WTC11 (cell line): ENCODE measurements around the gene CAV3. TPM values are rescaled to one million over a fixed set of nuclear protein-coding genes. Genes with fewer than 3 reads are reported as not detected.

ENCODE experiments used
- ATAC-seq: fragments of 200-7000 bp; cut with Tn5 transposase; 2 replicates; pipeline ENCODE4 v1.10.0; 2021; ENCODE audit warnings: mild to moderate bottlenecking, moderate library complexity
- CTCF ChIA-PET: fragments of 300-600 bp; sonication (Branson Sonifier 250); formaldehyde crosslinking; loops from one replicate; lab custom pipeline; 2021; ENCODE audit warnings: antibody characterized with exemption; lab: Charles Lee
- POLR2A ChIA-PET: fragments of 350-600 bp; sonication (Branson Sonifier 250); formaldehyde crosslinking; loops from one replicate; lab custom pipeline; 2021; ENCODE audit warnings: antibody characterized with exemption; lab: Charles Lee
- DNase-seq: peaks from one replicate; pipeline ENCODE4 v3.0.0; 2021; ENCODE audit warnings: low spot score
- H3K27ac Mint-ChIP-seq: 2 replicates; pipeline ENCODE4 v1.8.0; 2021; ENCODE audit warnings: mixed read lengths
- H3K27me3 Mint-ChIP-seq: 2 replicates; pipeline ENCODE4 v1.8.0; 2021; ENCODE audit warnings: low read depth, mild to moderate bottlenecking, moderate library complexity, mixed read lengths
- H3K36me3 Mint-ChIP-seq: 2 replicates; pipeline ENCODE4 v1.8.0; 2021; ENCODE audit warnings: mixed read lengths
- H3K4me1 Mint-ChIP-seq: 2 replicates; pipeline ENCODE4 v1.8.0; 2022; ENCODE audit warnings: mixed read lengths
- H3K4me3 Mint-ChIP-seq: 2 replicates; pipeline ENCODE4 v1.8.0; 2021; ENCODE audit warnings: mild to moderate bottlenecking, moderate library complexity, mixed read lengths
- H3K9me3 Mint-ChIP-seq: 2 replicates; pipeline ENCODE4 v1.8.0; 2021; ENCODE audit warnings: mixed read lengths
- CBFB ChIP-seq: sonication (generic); formaldehyde crosslinking; IDR thresholded peaks from 2 replicates; pipeline ENCODE4 v1.8.1; 2022; ENCODE audit warnings: mild to moderate bottlenecking, low read depth, missing genetic modification reagents
- ELF4 ChIP-seq: sonication (generic); formaldehyde crosslinking; IDR thresholded peaks from 2 replicates; pipeline ENCODE4 v1.8.1; 2022; ENCODE audit warnings: low read depth, mild to moderate bottlenecking, moderate library complexity, missing genetic modification reagents
- EMX1 ChIP-seq: fragments of 250-450 bp; sonication (Bioruptor Pico); IDR thresholded peaks from 2 replicates; pipeline ENCODE4 v1.8.0; 2021; ENCODE audit warnings: mild to moderate bottlenecking
- ESRRA ChIP-seq: sonication (generic); formaldehyde crosslinking; IDR thresholded peaks from 2 replicates; pipeline ENCODE4 v1.8.1; 2022; ENCODE audit warnings: mild to moderate bottlenecking, missing genetic modification reagents, borderline replicate concordance
- ETV6 ChIP-seq: sonication (generic); formaldehyde crosslinking; IDR thresholded peaks from 2 replicates; pipeline ENCODE4 v1.8.1; 2022; ENCODE audit warnings: mild to moderate bottlenecking, missing genetic modification reagents
- IRF2 ChIP-seq: sonication (generic); formaldehyde crosslinking; IDR thresholded peaks from 2 replicates; pipeline ENCODE4 v1.8.0; 2022; ENCODE audit warnings: low read depth, missing genetic modification reagents, borderline replicate concordance
- JAZF1 ChIP-seq: fragments of 250-450 bp; sonication (Bioruptor Pico); IDR thresholded peaks from 2 replicates; pipeline ENCODE4 v1.9.0; 2021; ENCODE audit warnings: moderate library complexity, mild to moderate bottlenecking, inconsistent platforms
- JUN ChIP-seq: sonication (generic); formaldehyde crosslinking; IDR thresholded peaks from 2 replicates; pipeline ENCODE4 v1.8.0; 2023; ENCODE audit warnings: mild to moderate bottlenecking, missing genetic modification reagents
- NFE2L1 ChIP-seq: sonication (generic); formaldehyde crosslinking; IDR thresholded peaks from 2 replicates; pipeline ENCODE4 v1.8.1; 2023; ENCODE audit warnings: missing genetic modification reagents
- OVOL2 ChIP-seq: fragments of 250-450 bp; sonication (Bioruptor Pico); IDR thresholded peaks from 2 replicates; pipeline ENCODE4 v1.9.0; 2021; ENCODE audit warnings: mild to moderate bottlenecking, borderline replicate concordance
- PRRX2 ChIP-seq: fragments of 250-450 bp; sonication (Bioruptor Pico); IDR thresholded peaks from 2 replicates; pipeline ENCODE4 v1.8.0; 2021; ENCODE audit warnings: mild to moderate bottlenecking
- SP1 ChIP-seq: sonication (generic); formaldehyde crosslinking; conservative IDR thresholded peaks from 2 replicates; pipeline ENCODE4 v1.8.1; 2022; ENCODE audit warnings: missing genetic modification reagents
- TCF7 ChIP-seq: sonication (generic); formaldehyde crosslinking; IDR thresholded peaks from 2 replicates; pipeline ENCODE4 v1.8.0; 2022; ENCODE audit warnings: mild to moderate bottlenecking, low read depth, missing genetic modification reagents, moderate library complexity
- TP53 ChIP-seq: sonication (generic); formaldehyde crosslinking; IDR thresholded peaks from 2 replicates; pipeline ENCODE4 v1.8.1; 2023; ENCODE audit warnings: mild to moderate bottlenecking, missing genetic modification reagents
- ZBTB21 ChIP-seq: sonication (generic); formaldehyde crosslinking; IDR thresholded peaks from 2 replicates; pipeline ENCODE4 v1.8.1; 2023; ENCODE audit warnings: mild to moderate bottlenecking, missing genetic modification reagents, borderline replicate concordance
- ZNF121 ChIP-seq: sonication (generic); formaldehyde crosslinking; IDR thresholded peaks from 2 replicates; pipeline ENCODE4 v1.8.0; 2023; ENCODE audit warnings: missing genetic modification reagents
- ZNF138 ChIP-seq: sonication (generic); formaldehyde crosslinking; conservative IDR thresholded peaks from 2 replicates; pipeline ENCODE4 v1.8.1; 2022; ENCODE audit warnings: mild to moderate bottlenecking, moderate library complexity, missing genetic modification reagents
- ZNF219 ChIP-seq: sonication (generic); formaldehyde crosslinking; IDR thresholded peaks from 2 replicates; pipeline ENCODE4 v1.8.0; 2023; ENCODE audit warnings: missing genetic modification reagents, mild to moderate bottlenecking, borderline replicate concordance
- ZNF671 ChIP-seq: fragments of 250-450 bp; sonication (Bioruptor Pico); IDR thresholded peaks from 2 replicates; pipeline ENCODE4 v1.8.0; 2021; ENCODE audit warnings: mild to moderate bottlenecking
- total RNA-seq: library from RNA; stranded (reverse); gene quantifications from 3 replicates; pipeline ENCODE4 v1.2.3, GENCODE V29; 2021
- TF ChIP-seq, protein P1 (sequence below): sonication (generic); formaldehyde crosslinking; IDR thresholded peaks from 2 replicates; pipeline ENCODE4 v1.8.0; 2022; ENCODE audit warnings: mild to moderate bottlenecking, missing genetic modification reagents
- TF ChIP-seq, protein P2 (sequence below): sonication (generic); formaldehyde crosslinking; IDR thresholded peaks from 2 replicates; pipeline ENCODE4 v1.8.0; 2022; ENCODE audit warnings: mild to moderate bottlenecking, missing genetic modification reagents
- TF ChIP-seq, protein P3 (sequence below): sonication (generic); formaldehyde crosslinking; IDR thresholded peaks from 2 replicates; pipeline ENCODE4 v1.8.1; 2022; ENCODE audit warnings: mild to moderate bottlenecking, moderate library complexity, missing genetic modification reagents
- TF ChIP-seq, protein P4 (sequence below): sonication (generic); formaldehyde crosslinking; conservative IDR thresholded peaks from 2 replicates; pipeline ENCODE4 v1.8.1; 2022; ENCODE audit warnings: mild to moderate bottlenecking, missing genetic modification reagents
- TF ChIP-seq, protein P5 (sequence below): fragments of 250-450 bp; sonication (Bioruptor Pico); IDR thresholded peaks from 2 replicates; pipeline ENCODE4 v1.9.0; 2021; ENCODE audit warnings: mild to moderate bottlenecking
- TF ChIP-seq, protein P6 (sequence below): fragments of 250-450 bp; sonication (Bioruptor Pico); IDR thresholded peaks from 2 replicates; pipeline ENCODE4 v1.9.0; 2021; ENCODE audit warnings: mild to moderate bottlenecking

Gene CAV3
- total RNA-seq, 1 experiment from 2014 or later = not detected

DNA sequence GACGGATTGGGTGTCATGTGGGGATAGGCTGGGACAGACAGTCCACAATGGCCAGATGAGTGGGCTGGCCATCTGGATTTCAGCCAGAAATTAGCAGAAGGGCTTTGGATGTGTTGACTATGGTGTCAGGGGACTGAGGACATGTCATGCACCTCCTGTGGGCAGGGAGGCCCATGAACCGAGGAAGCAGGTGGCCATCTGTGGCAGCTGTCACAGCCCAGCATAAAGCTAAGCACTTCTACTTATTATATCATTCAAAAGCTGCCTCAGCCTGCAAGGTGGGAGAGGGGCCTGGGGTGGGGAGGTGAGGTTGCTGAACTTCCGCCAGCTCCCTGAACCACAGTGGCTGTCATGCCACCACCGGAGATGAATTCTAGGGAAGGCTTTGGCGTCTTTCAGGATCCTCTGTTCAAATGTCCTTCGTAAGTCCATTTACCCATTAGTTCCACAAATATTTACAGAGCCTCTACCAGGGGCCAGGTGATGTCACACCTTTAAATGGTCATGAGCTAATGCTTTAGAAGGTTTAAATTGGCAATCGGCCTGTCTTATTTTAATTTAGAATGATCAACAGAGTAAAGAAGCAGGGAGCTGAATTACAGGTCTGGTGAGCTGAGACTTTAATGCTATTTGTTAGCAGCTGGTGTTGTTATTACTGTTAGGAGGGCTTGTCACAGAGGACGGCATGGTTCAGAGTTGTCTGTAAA lies 23.6 kb upstream of the CAV3 start (continued):
- TF ChIP-seq, protein P1, sequence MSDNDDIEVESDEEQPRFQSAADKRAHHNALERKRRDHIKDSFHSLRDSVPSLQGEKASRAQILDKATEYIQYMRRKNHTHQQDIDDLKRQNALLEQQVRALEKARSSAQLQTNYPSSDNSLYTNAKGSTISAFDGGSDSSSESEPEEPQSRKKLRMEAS (CRISPR knock-in tag) = no peak
- TF ChIP-seq CBFB (CRISPR knock-in tag) = no peak
- TF ChIP-seq, all 79 proteins: peak for 0

DNA sequence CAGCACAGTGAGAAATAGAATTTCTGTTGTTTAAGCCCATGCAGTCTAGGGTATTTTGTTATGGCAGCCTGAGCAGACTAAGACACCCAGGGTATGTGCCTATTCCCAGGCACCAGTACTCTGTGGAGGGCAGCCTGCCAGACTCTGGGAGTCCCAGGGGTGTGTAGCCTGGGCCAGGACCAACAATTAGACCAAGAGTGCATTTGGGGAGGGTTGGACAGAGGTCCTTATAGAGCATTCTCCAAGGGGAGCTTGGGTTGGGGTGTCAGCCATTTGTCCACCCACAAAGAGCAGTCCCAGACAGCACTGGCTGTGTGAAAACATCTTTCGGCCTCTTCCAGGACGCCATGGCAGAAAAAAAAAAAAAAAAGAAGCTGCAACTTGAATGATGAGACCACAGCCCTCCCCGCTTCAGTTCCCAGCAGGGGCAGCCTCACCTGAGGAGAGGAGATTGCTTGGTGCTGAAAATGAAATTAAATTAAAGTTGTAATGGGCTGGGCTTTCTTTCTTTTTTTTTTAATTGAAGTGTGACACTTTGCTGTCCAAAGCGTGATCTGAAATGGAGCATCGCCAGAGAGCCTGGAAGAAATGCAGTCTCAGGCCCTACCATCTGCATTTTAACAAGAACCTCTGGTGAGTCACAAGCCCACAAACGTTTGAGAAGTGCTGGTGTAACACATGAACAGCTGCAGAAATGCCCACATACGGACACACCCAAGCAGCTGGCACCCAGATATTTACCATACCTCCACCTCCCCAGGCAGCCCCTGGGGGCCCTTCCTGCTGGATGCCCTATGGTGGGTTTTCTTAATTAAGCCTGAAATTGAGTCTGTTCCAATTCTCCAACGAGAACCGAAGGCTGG lies 21.3 kb upstream of the CAV3 start:
- POLR2A ChIA-PET = no interaction called here

DNA sequence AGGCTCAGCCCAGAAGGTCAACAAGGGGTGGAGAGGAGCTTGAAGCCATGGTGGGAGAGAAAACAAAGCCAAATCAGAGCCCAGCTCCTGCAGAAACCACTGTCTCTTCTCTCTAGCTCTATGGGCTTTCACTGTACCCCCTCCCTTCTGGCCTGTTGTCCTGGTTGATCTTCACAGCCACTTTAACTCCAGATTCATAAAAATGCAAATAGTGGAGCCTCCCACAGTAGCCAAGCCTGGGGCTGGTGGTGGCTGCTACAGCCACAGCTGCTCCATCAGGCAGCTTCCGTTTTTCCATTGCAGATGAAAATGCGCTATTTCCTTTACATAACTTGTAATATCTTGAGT lies 20.7 kb upstream of the CAV3 start:
- peaks cover 12% of the 10 kb centered on the region for H3K4me1 Mint-ChIP-seq
- POLR2A ChIA-PET = no interaction called here
- CTCF ChIA-PET = interaction anchor here (1.3 to 3.1 kb wide), 4 partner anchors 11 to 57 kb away, joined by 3 to 33 read pairs (median 16); partner anchors contain the start of gene OXTR
- H3K9me3 Mint-ChIP-seq = no peaks in the 10 kb centered on the region
- no peak for TF ChIP-seq ETV6 (CRISPR knock-in tag)
- TF ChIP-seq ZBTB21 = no peak
- TF ChIP-seq, protein P2, sequence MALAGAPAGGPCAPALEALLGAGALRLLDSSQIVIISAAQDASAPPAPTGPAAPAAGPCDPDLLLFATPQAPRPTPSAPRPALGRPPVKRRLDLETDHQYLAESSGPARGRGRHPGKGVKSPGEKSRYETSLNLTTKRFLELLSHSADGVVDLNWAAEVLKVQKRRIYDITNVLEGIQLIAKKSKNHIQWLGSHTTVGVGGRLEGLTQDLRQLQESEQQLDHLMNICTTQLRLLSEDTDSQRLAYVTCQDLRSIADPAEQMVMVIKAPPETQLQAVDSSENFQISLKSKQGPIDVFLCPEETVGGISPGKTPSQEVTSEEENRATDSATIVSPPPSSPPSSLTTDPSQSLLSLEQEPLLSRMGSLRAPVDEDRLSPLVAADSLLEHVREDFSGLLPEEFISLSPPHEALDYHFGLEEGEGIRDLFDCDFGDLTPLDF (CRISPR knock-in tag) = no peak
- TF ChIP-seq JAZF1 (CRISPR knock-in tag) = no peak
- no peak for TF ChIP-seq ELF4 (CRISPR knock-in tag)
- no peak for TF ChIP-seq ZNF671 (CRISPR knock-in tag)
- TF ChIP-seq TCF7 (CRISPR knock-in tag) = no peak
- TF ChIP-seq, protein P3, sequence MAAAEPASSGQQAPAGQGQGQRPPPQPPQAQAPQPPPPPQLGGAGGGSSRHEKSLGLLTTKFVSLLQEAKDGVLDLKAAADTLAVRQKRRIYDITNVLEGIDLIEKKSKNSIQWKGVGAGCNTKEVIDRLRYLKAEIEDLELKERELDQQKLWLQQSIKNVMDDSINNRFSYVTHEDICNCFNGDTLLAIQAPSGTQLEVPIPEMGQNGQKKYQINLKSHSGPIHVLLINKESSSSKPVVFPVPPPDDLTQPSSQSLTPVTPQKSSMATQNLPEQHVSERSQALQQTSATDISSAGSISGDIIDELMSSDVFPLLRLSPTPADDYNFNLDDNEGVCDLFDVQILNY (CRISPR knock-in tag) = no peak
- no peak for TF ChIP-seq IRF2 (CRISPR knock-in tag)
- peaks cover 100% of the 10 kb centered on the region for H3K27me3 Mint-ChIP-seq
- no peak overlapping the region for H3K4me3 Mint-ChIP-seq
- H3K36me3 Mint-ChIP-seq = peaks cover under 1% of the 10 kb centered on the region
- no peak for ATAC-seq
- H3K27ac Mint-ChIP-seq = no peak overlapping the region
- DNase-seq = no peak

More for the DNA sequence above, 21.3 kb upstream of the CAV3 start:
- Mint-ChIP-seq H3K27me3 (peaks cover 100% of the 10 kb centered on the region), H3K4me3 (no peak overlapping the region), H3K27ac (no peak overlapping the region), H3K9me3 (no peaks in the 10 kb centered on the region), H3K4me1 (peaks cover 12% of the 10 kb centered on the region)
- no peak for TF ChIP-seq NFE2L1 (CRISPR knock-in tag)
- TF ChIP-seq, protein P4, sequence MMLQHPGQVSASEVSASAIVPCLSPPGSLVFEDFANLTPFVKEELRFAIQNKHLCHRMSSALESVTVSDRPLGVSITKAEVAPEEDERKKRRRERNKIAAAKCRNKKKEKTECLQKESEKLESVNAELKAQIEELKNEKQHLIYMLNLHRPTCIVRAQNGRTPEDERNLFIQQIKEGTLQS (CRISPR knock-in tag) = no peak
- TF ChIP-seq PRRX2 (CRISPR knock-in tag) = no peak
- no peak for TF ChIP-seq ZNF121 (CRISPR knock-in tag)
- TF ChIP-seq JAZF1 (CRISPR knock-in tag) = no peak
- TF ChIP-seq ZNF138 (CRISPR knock-in tag) = no peak
- TF ChIP-seq, protein P2 (CRISPR knock-in tag) = no peak
- no peak for TF ChIP-seq JUN
- TF ChIP-seq ELF4 (CRISPR knock-in tag) = no peak
- no peak for TF ChIP-seq ESRRA (CRISPR knock-in tag)
- no peak for TF ChIP-seq SP1 (CRISPR knock-in tag)
- TF ChIP-seq TP53 (CRISPR knock-in tag) = no peak
- TF ChIP-seq, protein P5, sequence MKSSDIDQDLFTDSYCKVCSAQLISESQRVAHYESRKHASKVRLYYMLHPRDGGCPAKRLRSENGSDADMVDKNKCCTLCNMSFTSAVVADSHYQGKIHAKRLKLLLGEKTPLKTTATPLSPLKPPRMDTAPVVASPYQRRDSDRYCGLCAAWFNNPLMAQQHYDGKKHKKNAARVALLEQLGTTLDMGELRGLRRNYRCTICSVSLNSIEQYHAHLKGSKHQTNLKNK = no peak
- TF ChIP-seq, protein P6, sequence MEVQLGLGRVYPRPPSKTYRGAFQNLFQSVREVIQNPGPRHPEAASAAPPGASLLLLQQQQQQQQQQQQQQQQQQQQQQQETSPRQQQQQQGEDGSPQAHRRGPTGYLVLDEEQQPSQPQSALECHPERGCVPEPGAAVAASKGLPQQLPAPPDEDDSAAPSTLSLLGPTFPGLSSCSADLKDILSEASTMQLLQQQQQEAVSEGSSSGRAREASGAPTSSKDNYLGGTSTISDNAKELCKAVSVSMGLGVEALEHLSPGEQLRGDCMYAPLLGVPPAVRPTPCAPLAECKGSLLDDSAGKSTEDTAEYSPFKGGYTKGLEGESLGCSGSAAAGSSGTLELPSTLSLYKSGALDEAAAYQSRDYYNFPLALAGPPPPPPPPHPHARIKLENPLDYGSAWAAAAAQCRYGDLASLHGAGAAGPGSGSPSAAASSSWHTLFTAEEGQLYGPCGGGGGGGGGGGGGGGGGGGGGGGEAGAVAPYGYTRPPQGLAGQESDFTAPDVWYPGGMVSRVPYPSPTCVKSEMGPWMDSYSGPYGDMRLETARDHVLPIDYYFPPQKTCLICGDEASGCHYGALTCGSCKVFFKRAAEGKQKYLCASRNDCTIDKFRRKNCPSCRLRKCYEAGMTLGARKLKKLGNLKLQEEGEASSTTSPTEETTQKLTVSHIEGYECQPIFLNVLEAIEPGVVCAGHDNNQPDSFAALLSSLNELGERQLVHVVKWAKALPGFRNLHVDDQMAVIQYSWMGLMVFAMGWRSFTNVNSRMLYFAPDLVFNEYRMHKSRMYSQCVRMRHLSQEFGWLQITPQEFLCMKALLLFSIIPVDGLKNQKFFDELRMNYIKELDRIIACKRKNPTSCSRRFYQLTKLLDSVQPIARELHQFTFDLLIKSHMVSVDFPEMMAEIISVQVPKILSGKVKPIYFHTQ (CRISPR knock-in tag) = no peak
- TF ChIP-seq ZNF219 (CRISPR knock-in tag) = no peak
- TF ChIP-seq OVOL2 (CRISPR knock-in tag) = no peak
- TF ChIP-seq EMX1 (CRISPR knock-in tag) = no peak
- TF ChIP-seq, all 79 proteins: peak for 0
- CTCF ChIA-PET = interaction anchor here (1.3 to 3.1 kb wide), 4 partner anchors 10 to 58 kb away, joined by 3 to 33 read pairs (median 16); partner anchors contain the start of gene OXTR
- no peak for ATAC-seq
- no peaks in the 10 kb centered on the region; the same call in 1 of the 2 replicates for H3K36me3 Mint-ChIP-seq
- DNase-seq = no peak
